Neural crest cell (in vitro differentiated cells): ENCODE measurements around the gene PRDM13. TPM values are rescaled to one million over a fixed set of nuclear protein-coding genes. Genes with fewer than 3 reads are reported as not detected.

Experiments
- DNase-seq: peaks from one replicate; pipeline ENCODE4 v3.0.0; 2021; ENCODE audit warnings: low read depth, mixed read lengths, low spot score
- H3K27ac Mint-ChIP-seq: one replicate; pipeline ENCODE4 v1.8.0; 2021; ENCODE audit warnings: mild to moderate bottlenecking, mixed read lengths; ENCODE audit not compliant: unreplicated experiment
- H3K27me3 Mint-ChIP-seq: 2 replicates; pipeline ENCODE4 v1.8.0; 2021; ENCODE audit warnings: low read depth, mild to moderate bottlenecking, mixed read lengths
- H3K36me3 Mint-ChIP-seq: 2 replicates; pipeline ENCODE4 v1.8.0; 2021; ENCODE audit warnings: low read depth, mild to moderate bottlenecking, mixed read lengths
- H3K4me1 Mint-ChIP-seq: 2 replicates; pipeline ENCODE4 v1.8.0; 2021; ENCODE audit warnings: mixed read lengths
- H3K4me3 Mint-ChIP-seq: one replicate; pipeline ENCODE4 v1.8.0; 2021; ENCODE audit warnings: mild to moderate bottlenecking, mixed read lengths
- H3K9me3 Mint-ChIP-seq: 2 replicates; pipeline ENCODE4 v1.8.0; 2021; ENCODE audit warnings: mixed read lengths
- CTCF ChIP-seq: fragments of 200-600 bp; sonication (generic); conservative IDR thresholded peaks from 2 replicates; pipeline ENCODE4 v1.5.0; 2021; ENCODE audit warnings: antibody characterized with exemption, mild to moderate bottlenecking
- long read RNA-seq: library from polyadenylated mRNA; unstranded; transcript quantifications from one replicate; pipeline ENCODE4 v2.0.0, GENCODE V29; 2020
- total RNA-seq: library from RNA; stranded (reverse); gene quantifications from 2 replicates; pipeline ENCODE4 v1.2.1, GENCODE V29; 2021

PRDM13 gene
- 0.09 and 0.14 TPM in 2 replicates for total RNA-seq
- long read RNA-seq, result 0 reads

GRCh38 chr6:99606656-99607415, at the start of gene PRDM13:
Gene PRDM13 (plus strand): TSS chr6:99606833. CDS start chr6:99607035, 202 bp downstream.
- Mint-ChIP-seq H3K36me3 (no peaks in the 10 kb centered on the region), H3K9me3 (no peaks in the 10 kb centered on the region), H3K27ac (no peak within 1 kb of the TSS), H3K4me1 (peaks cover 19% of the 10 kb centered on the region), H3K27me3 (peaks cover 99% of the 10 kb centered on the region), H3K4me3 (peak within 1 kb of the TSS; percentile 41)
- DNase-seq, result no peak
- TF ChIP-seq CTCF, result no peak

- Mint-ChIP-seq H3K27ac (no peak overlapping the region), H3K36me3 (peaks cover 20% of the 10 kb centered on the region), H3K27me3 (no peaks in the 10 kb centered on the region), H3K4me3 (no peak overlapping the region), H3K9me3 (no peaks in the 10 kb centered on the region), H3K4me1 (no peaks in the 10 kb centered on the region)
- TF ChIP-seq CTCF, result no peak
- DNase-seq, result no peak
Measured at GRCh38 chr6:99559057-99559456, 47.6 kb upstream of the PRDM13 start.

- DNase-seq, result no peak
- Mint-ChIP-seq H3K9me3 (no peaks in the 10 kb centered on the region), H3K36me3 (peaks cover 13% of the 10 kb centered on the region), H3K4me3 (no peak overlapping the region), H3K4me1 (no peaks in the 10 kb centered on the region), H3K27me3 (no peaks in the 10 kb centered on the region), H3K27ac (no peak overlapping the region)
- no peak for TF ChIP-seq CTCF
Measured at GRCh38 chr6:99560668-99561067, 46.0 kb upstream of the PRDM13 start.

GRCh38 chr6:99563056-99563723, 43.4 kb upstream of the PRDM13 start:
- Mint-ChIP-seq H3K27ac (no peak overlapping the region), H3K4me3 (no peak overlapping the region), H3K36me3 (no peaks in the 10 kb centered on the region), H3K27me3 (no peaks in the 10 kb centered on the region), H3K4me1 (peaks cover 16% of the 10 kb centered on the region), H3K9me3 (no peaks in the 10 kb centered on the region)
- no peak for DNase-seq
- no peak for TF ChIP-seq CTCF

DNA sequence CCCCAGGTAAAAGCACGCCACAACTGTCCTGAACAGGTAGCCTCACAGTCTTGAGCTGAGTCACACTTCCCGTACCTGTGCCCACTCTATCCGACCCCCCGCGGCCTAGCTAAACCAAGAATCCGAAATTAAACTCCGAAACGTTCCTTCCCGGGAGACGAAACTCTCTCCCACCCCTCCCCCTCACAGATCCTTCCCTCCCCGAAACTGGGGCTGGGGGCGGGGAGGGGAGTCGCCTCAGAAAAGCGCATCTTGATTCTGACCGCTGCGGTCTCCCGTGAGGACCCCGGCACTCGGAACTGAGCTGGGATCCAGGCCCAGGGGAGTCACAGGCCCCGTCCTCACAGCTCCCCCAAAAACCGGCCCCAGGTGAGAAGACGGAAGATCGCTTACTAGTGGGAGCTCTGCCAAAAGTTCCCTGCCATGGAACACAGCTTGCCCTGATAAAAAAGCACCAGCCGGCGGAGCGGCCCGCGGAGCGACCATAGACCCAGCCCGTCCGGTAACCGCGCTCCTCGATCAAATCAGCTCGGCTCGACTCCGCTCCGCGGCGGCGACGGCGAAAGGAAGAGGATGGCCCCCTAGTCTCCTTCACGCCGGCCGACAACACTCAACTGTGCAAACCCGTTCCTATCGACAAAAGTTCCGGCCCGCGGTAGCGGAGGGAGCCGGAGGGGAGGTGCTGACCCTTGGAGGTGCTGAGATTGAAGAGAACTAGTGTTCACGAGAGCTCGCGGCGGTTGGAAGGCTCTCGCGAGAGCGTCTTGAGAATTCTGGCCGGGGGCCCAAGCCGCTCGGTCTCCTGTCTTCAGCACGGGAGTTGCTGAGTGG, 38.3 kb upstream of the PRDM13 start, which contains the start of gene CCNC:
Gene CCNC (minus strand): TSS at position 558 of the 831 bp plus-strand sequence. CDS start 133 bp downstream, at position 425.
- peak within 1 kb of the TSS; percentile 97 for H3K4me3 Mint-ChIP-seq
- peaks cover 6% of the 10 kb centered on the region for H3K9me3 Mint-ChIP-seq
- no peak for TF ChIP-seq CTCF
- H3K36me3 Mint-ChIP-seq, result peaks cover 4% of the 10 kb centered on the region
- peaks cover 22% of the 10 kb centered on the region for H3K4me1 Mint-ChIP-seq
- peaks cover 5% of the 10 kb centered on the region for H3K27me3 Mint-ChIP-seq
- H3K27ac Mint-ChIP-seq, result peak within 1 kb of the TSS; percentile 97
- peak; percentile 94 for DNase-seq
